Measurements from ENCODE around the gene BARX2. TPM values are rescaled to one million over a fixed set of nuclear protein-coding genes. Genes with fewer than 3 reads are reported as not detected.

The BARX2 gene
- polyA plus RNA-seq, 1 donor from 2014 or later = not detected

DNA sequence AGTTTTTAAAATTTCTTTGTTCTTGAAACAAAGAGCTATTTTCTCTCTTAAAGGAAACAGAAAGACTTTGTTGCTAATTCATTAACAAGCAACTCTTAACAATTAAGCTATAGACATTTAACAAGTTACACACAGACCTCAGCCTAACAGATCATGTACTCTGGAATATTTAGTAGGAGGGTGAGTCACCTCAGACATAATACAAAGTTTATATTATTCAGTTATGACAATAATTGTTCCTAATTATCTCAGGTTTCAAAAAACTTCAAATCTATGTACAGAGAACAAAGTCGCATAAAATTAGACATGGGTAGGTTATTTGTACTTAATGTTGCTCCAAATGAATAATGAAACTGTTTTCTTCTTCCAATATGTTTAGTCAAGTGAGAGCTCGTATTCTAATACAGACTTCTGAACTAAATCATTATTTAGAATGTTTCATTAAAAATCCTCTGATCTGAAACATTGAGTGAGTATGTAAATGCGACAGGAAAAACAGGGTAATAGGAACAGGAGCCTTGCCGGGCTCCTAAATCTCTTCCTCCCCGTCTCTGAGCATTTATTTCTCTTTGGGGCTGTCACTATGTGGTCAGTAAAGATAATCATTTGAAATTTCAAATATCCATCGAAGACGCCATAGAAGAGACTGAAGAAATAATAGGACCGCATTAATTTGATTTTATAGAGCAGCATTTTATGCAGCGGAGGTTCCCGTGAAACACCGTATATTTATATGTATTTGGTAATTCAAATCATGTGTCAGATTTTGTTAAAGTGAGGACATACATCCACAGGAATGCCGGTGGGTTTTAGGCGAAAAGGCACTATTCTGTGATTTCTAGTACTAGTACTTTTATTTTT lies 8.7 kb upstream of the BARX2 start:
- H3K36me3 ChIP-seq (ENCODE audit: insufficient read depth, low read length) = no peaks in the 10 kb centered on the region
- H3K4me2 ChIP-seq (ENCODE audit: low read length) = no peak overlapping the region
- no peaks in the 10 kb centered on the region for H3K79me2 ChIP-seq (replicated peaks; ENCODE audit: insufficient read depth, low read length)
- TF ChIP-seq TAF1 (IDR thresholded peaks at IDR 0.05; ENCODE audit: low read depth) (no peak), EP300 (conservative IDR thresholded peaks at IDR 0.05; ENCODE audit: poor library complexity, severe bottlenecking) (no peak), SMC3 (conservative IDR thresholded peaks at IDR 0.05; ENCODE audit: poor library complexity) (no peak), MXI1 (conservative IDR thresholded peaks at IDR 0.05; ENCODE audit: poor library complexity, severe bottlenecking) (no peak), EZH2 (IDR thresholded peaks at IDR 0.05; ENCODE audit: borderline replicate concordance, insufficient read depth, low read length, poor library complexity, severe bottlenecking) (no peak)
- TF ChIP-seq, protein P1, sequence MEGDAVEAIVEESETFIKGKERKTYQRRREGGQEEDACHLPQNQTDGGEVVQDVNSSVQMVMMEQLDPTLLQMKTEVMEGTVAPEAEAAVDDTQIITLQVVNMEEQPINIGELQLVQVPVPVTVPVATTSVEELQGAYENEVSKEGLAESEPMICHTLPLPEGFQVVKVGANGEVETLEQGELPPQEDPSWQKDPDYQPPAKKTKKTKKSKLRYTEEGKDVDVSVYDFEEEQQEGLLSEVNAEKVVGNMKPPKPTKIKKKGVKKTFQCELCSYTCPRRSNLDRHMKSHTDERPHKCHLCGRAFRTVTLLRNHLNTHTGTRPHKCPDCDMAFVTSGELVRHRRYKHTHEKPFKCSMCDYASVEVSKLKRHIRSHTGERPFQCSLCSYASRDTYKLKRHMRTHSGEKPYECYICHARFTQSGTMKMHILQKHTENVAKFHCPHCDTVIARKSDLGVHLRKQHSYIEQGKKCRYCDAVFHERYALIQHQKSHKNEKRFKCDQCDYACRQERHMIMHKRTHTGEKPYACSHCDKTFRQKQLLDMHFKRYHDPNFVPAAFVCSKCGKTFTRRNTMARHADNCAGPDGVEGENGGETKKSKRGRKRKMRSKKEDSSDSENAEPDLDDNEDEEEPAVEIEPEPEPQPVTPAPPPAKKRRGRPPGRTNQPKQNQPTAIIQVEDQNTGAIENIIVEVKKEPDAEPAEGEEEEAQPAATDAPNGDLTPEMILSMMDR (IDR thresholded peaks at IDR 0.05; ENCODE audit: poor library complexity, severe bottlenecking) = no peak
- TF ChIP-seq, protein P2, sequence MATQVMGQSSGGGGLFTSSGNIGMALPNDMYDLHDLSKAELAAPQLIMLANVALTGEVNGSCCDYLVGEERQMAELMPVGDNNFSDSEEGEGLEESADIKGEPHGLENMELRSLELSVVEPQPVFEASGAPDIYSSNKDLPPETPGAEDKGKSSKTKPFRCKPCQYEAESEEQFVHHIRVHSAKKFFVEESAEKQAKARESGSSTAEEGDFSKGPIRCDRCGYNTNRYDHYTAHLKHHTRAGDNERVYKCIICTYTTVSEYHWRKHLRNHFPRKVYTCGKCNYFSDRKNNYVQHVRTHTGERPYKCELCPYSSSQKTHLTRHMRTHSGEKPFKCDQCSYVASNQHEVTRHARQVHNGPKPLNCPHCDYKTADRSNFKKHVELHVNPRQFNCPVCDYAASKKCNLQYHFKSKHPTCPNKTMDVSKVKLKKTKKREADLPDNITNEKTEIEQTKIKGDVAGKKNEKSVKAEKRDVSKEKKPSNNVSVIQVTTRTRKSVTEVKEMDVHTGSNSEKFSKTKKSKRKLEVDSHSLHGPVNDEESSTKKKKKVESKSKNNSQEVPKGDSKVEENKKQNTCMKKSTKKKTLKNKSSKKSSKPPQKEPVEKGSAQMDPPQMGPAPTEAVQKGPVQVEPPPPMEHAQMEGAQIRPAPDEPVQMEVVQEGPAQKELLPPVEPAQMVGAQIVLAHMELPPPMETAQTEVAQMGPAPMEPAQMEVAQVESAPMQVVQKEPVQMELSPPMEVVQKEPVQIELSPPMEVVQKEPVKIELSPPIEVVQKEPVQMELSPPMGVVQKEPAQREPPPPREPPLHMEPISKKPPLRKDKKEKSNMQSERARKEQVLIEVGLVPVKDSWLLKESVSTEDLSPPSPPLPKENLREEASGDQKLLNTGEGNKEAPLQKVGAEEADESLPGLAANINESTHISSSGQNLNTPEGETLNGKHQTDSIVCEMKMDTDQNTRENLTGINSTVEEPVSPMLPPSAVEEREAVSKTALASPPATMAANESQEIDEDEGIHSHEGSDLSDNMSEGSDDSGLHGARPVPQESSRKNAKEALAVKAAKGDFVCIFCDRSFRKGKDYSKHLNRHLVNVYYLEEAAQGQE (IDR thresholded peaks at IDR 0.05; ENCODE audit: borderline replicate concordance) = no peak
- no peak overlapping the region for H3K4me3 ChIP-seq (ENCODE audit: low read length)
- H4K20me1 ChIP-seq (ENCODE audit: insufficient read depth) = no peaks in the 10 kb centered on the region
- H2AFZ ChIP-seq (ENCODE audit: low read depth, low read length) = no peak overlapping the region
- H3K27ac ChIP-seq (ENCODE audit: low read length) = no peak overlapping the region
- no peak overlapping the region for H3K9ac ChIP-seq (ENCODE audit: low read length)
- H3K9me2 ChIP-seq (ENCODE audit: insufficient read depth, low read length) = no peaks in the 10 kb centered on the region
- H3F3A ChIP-seq (ENCODE audit: insufficient read depth, low read length, poor library complexity, severe bottlenecking) = no peaks in the 10 kb centered on the region
- H3K27me3 ChIP-seq (ENCODE audit: insufficient read depth, low read depth, low read length) = peaks cover 61% of the 10 kb centered on the region
- no peaks in the 10 kb centered on the region for H3K9me3 ChIP-seq (ENCODE audit: low read length)

DNA sequence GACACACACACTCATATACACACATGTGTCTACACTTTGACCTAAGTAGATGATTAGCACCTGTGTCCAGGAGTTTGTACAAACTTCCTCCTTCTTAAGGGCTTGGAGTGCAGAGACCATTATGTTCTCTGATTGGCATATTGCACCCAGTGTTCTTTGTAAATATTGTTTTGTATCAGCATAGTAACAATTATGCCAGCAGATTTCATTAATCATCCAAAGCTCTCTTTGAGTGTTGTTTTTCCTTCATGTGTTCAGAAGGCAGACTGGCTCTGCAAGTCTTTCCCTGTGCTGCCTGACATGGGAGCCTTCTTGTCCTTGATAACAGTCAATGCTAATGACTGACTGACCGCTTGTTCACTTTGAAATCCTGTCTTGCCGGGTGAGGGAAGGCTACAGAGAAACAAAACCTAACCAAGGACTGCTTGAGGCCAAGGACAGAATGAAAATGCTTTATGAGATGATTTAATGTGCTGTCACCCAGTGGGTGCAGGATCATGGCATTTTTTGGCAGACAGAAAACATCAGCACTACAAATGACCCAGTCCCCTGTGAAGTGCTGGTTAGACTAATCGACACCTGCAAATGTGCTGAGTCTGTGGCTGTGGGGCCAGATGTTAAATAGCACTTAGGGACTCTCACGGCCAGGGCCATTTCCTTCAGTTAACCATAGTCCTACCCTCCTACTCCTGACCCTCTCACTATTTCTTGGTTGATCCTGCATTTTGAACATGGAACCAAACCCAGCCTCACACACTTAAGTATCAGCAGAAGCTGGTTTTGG lies 6.6 kb upstream of the BARX2 start:
- no peak overlapping the region for H3K9ac ChIP-seq (ENCODE audit: low read length)
- peaks cover 82% of the 10 kb centered on the region for H3K27me3 ChIP-seq (ENCODE audit: insufficient read depth, low read depth, low read length)
- no peak overlapping the region for H2AFZ ChIP-seq (ENCODE audit: low read depth, low read length)
- no peaks in the 10 kb centered on the region for H3F3A ChIP-seq (ENCODE audit: insufficient read depth, low read length, poor library complexity, severe bottlenecking)
- H3K4me3 ChIP-seq (ENCODE audit: low read length) = no peak overlapping the region
- no peaks in the 10 kb centered on the region for H3K36me3 ChIP-seq (ENCODE audit: insufficient read depth, low read length)
- TF ChIP-seq, protein P1 (IDR thresholded peaks at IDR 0.05; ENCODE audit: poor library complexity, severe bottlenecking) = no peak
- TF ChIP-seq TAF1 (IDR thresholded peaks at IDR 0.05; ENCODE audit: low read depth) (no peak), RAD21 (conservative IDR thresholded peaks at IDR 0.05) (no peak), MXI1 (conservative IDR thresholded peaks at IDR 0.05; ENCODE audit: poor library complexity, severe bottlenecking) (no peak)
- no peak overlapping the region for H3K27ac ChIP-seq (ENCODE audit: low read length)
- H3K9me2 ChIP-seq (ENCODE audit: insufficient read depth, low read length) = no peaks in the 10 kb centered on the region
- H3K79me2 ChIP-seq (replicated peaks; ENCODE audit: insufficient read depth, low read length) = no peaks in the 10 kb centered on the region
- no peaks in the 10 kb centered on the region for H3K9me3 ChIP-seq (ENCODE audit: low read length)
- H3K4me2 ChIP-seq (ENCODE audit: low read length) = no peak overlapping the region
- H4K20me1 ChIP-seq (ENCODE audit: insufficient read depth) = no peaks in the 10 kb centered on the region

Measured in neural cell (in vitro differentiated cells).